OCI-LY3 (cell line): ENCODE measurements around the gene BST1.

Source experiments
- H2AFZ ChIP-seq: fragments of 200-600, 300-600 bp; shearing (Covaris generic); 2 replicates; pipeline ENCODE4 v1.6.0; 2014; ENCODE audit warnings: antibody characterized with exemption, low read depth, low read length
- H3K27ac ChIP-seq: fragments of 200-600, 300-600 bp; sonication (generic); 2 replicates; pipeline ENCODE4 v1.5.1; 2014; ENCODE audit warnings: mild to moderate bottlenecking, low read length, moderate library complexity, mixed read lengths
- H3K27me3 ChIP-seq: fragments of 200-600, 300-600 bp; sonication (generic); 2 replicates; pipeline ENCODE4 v1.6.1; 2014; ENCODE audit warnings: low read depth, low read length, mixed read lengths
- H3K36me3 ChIP-seq: fragments of 200-600, 300-600 bp; sonication (generic); replicated peaks from 2 replicates; pipeline ENCODE3; 2014; ENCODE audit warnings: low read depth, low read length, mixed read lengths
- H3K4me1 ChIP-seq: fragments of 300-600, 200-600 bp; sonication (generic); 2 replicates; pipeline ENCODE4 v1.6.1; 2014; ENCODE audit warnings: low read length, mixed read lengths
- H3K4me2 ChIP-seq: fragments of 200-600, 300-600 bp; sonication (generic); 2 replicates; pipeline ENCODE4 v1.6.1; 2014; ENCODE audit warnings: low read length, mixed read lengths
- H3K4me3 ChIP-seq: fragments of 300-600, 200-600 bp; sonication (generic); 2 replicates; pipeline ENCODE4 v1.5.1; 2014; ENCODE audit warnings: antibody characterized with exemption, mild to moderate bottlenecking, low read length, moderate library complexity
- H3K79me2 ChIP-seq: fragments of 300-600, 200-600 bp; shearing (Covaris generic); 2 replicates; pipeline ENCODE4 v1.6.1; 2014; ENCODE audit warnings: mild to moderate bottlenecking, low read length, mixed read lengths
- H3K9ac ChIP-seq: fragments of 300-600, 200-600 bp; shearing (Covaris generic); 2 replicates; pipeline ENCODE4 v1.6.0; 2014; ENCODE audit warnings: mild to moderate bottlenecking, low read length, moderate library complexity
- H3K9me3 ChIP-seq: fragments of 200-600, 300-600 bp; shearing (Covaris generic); 2 replicates; pipeline ENCODE4 v1.6.1; 2014; ENCODE audit warnings: low read length, mixed read lengths; ENCODE audit not compliant: insufficient read depth
- H4K20me1 ChIP-seq: fragments of 200-600, 300-600 bp; sonication (generic); 2 replicates; pipeline ENCODE4 v1.6.1; 2016; ENCODE audit warnings: low read length, mixed read lengths; ENCODE audit not compliant: insufficient read depth
- CTCF ChIP-seq: fragments of 200-600, 300-600 bp; sonication (generic); IDR thresholded peaks from 2 replicates; pipeline ENCODE4 v1.5.1; 2014; ENCODE audit warnings: antibody characterized with exemption, low read length, low read depth
- EZH2phosphoT487 ChIP-seq: fragments of 200-600 bp; shearing (Covaris generic); IDR thresholded peaks from 2 replicates; pipeline ENCODE4 v1.6.1; 2018; ENCODE audit warnings: antibody characterized with exemption, mixed run types, low read depth

Gene BST1

DNA sequence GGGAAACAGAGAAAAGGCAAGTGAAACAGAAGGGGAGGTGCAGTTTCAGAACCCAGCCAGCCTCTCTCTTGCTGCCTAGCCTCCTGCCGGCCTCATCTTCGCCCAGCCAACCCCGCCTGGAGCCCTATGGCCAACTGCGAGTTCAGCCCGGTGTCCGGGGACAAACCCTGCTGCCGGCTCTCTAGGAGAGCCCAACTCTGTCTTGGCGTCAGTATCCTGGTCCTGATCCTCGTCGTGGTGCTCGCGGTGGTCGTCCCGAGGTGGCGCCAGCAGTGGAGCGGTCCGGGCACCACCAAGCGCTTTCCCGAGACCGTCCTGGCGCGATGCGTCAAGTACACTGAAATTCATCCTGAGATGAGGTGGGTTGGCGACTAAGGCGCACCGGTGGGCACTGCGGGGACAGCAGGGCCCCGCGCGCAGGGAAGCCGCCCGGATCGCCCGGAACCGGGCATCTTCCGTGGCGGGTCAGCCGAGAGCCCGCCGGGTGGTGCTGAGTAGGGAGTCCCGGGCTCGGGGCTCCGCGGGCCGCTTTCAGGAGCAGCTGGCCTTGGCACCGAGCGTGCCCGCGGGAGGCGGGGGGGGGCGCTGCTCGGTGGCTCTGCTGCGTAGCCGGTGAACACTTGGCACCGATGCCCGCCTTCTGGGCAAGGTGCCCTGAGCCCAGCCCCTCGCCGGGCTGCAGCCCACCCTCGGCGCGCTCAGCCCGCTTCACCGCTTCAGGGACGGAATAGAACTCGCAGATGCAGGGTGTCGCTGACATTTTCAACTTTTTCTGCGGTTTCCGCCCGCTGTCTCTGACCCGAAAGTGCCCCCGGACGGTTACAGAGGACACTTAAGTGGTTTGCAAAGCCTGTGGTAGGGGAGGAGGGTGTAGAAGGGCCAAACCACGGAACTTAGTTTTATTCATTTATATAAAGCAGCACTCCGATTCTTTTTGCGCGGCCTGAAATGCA lies 75.7 kb downstream of the BST1 start, which contains the start of gene CD38:
CD38 (plus strand) TSS at position 40 of the 953 bp plus-strand sequence; CDS start at position 127, 87 bp downstream.
- Histone ChIP-seq H3K9me3 (no peaks in the 10 kb centered on the region), H4K20me1 (no peaks in the 10 kb centered on the region), H3K9ac (peak within 1 kb of the TSS; percentile 82), H3K4me1 (peaks cover 50% of the 10 kb centered on the region), H3K4me2 (peak within 1 kb of the TSS; percentile 96), H3K79me2 (0 out of 2 replicates have a peak, but pooled peaks cover 8% of the 10 kb centered on the region), H3K27ac (peak within 1 kb of the TSS; percentile 57), H3K27me3 (peaks cover 23% of the 10 kb centered on the region), H3K36me3 (peaks cover 23% of the 10 kb centered on the region), H2AFZ (peak within 1 kb of the TSS; percentile 44), H3K4me3 (peak within 1 kb of the TSS; percentile 92)
- TF ChIP-seq EZH2phosphoT487 (no peak), CTCF (0 out of 2 replicates have a peak, but pooled peaks have one; percentile 12)

DNA sequence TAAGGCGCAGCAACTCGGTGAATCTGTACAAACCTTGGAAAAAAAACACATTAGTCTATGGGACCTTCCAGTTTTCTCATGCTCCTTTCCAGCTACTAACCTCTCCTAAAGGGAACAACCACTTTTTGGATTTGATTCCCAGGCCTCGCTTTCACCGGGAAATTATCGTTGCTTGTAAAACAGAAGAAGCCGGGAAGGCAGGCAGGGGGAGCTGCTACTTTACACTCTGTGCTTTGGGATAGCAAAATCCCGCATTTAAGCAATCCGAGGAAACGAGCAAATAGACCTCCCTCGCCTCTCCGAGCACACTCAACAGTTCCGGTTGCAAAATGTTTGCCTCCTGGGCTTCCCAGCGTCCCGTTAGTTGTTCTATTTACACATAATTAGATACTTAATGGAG lies 76.4 kb downstream of the BST1 start:
- H2AFZ ChIP-seq = 0 out of 2 replicates have a peak overlapping the region, but pooled peaks have one; percentile 6
- peaks cover 31% of the 10 kb centered on the region for H3K36me3 ChIP-seq
- peaks cover 57% of the 10 kb centered on the region for H3K4me1 ChIP-seq
- H3K4me3 ChIP-seq = peak overlapping the region; percentile 92
- TF ChIP-seq CTCF (peak; percentile 42), EZH2phosphoT487 (no peak)
- peak overlapping the region; percentile 96 for H3K4me2 ChIP-seq
- H3K9ac ChIP-seq = peak overlapping the region; percentile 82
- H3K27me3 ChIP-seq = peaks cover 18% of the 10 kb centered on the region
- 0 out of 2 replicates have a peak, but pooled peaks cover 8% of the 10 kb centered on the region for H3K79me2 ChIP-seq
- no peaks in the 10 kb centered on the region for H3K9me3 ChIP-seq
- H4K20me1 ChIP-seq = no peaks in the 10 kb centered on the region
- H3K27ac ChIP-seq = peak overlapping the region; percentile 57

- peaks cover 14% of the 10 kb centered on the region; the same call in 1 of the 2 replicates for H3K27me3 ChIP-seq
- H2AFZ ChIP-seq = no peak overlapping the region
- peaks cover 62% of the 10 kb centered on the region for H3K4me1 ChIP-seq
- TF ChIP-seq EZH2phosphoT487 = no peak
- no peak for TF ChIP-seq CTCF
- no peaks in the 10 kb centered on the region for H4K20me1 ChIP-seq
- no peaks in the 10 kb centered on the region for H3K9me3 ChIP-seq
- H3K9ac ChIP-seq = peak overlapping the region; percentile 82
- no peak overlapping the region for H3K27ac ChIP-seq
- H3K4me3 ChIP-seq = peak overlapping the region; percentile 92
- 0 out of 2 replicates have a peak, but pooled peaks cover 8% of the 10 kb centered on the region for H3K79me2 ChIP-seq
- H3K4me2 ChIP-seq = peak overlapping the region; percentile 96
- H3K36me3 ChIP-seq = peaks cover 34% of the 10 kb centered on the region
Observed at GRCh38 chr4:15779809-15780208, 76.9 kb downstream of the BST1 start.
